HUES48 (cell line): ENCODE data around the gene BRAP.
"Not testable (repeated sequence)": the region's sequence is repeated elsewhere in the genome, so short reads cannot be mapped to it uniquely, and the experiment has no call there.

Source experiments
- H3K27ac ChIP-seq: one replicate; pipeline ENCODE4 v1.7.0; 2013; ENCODE audit warnings: low read depth, low read length, inconsistent platforms
- H3K27me3 ChIP-seq: 2 replicates; pipeline ENCODE4 v1.6.1; 2013; ENCODE audit warnings: mild to moderate bottlenecking, low read length; ENCODE audit not compliant: control insufficient read depth, insufficient read depth
- H3K36me3 ChIP-seq: 2 replicates; pipeline ENCODE4 v1.6.1; 2013; ENCODE audit warnings: low read length; ENCODE audit not compliant: control insufficient read depth, insufficient read depth
- H3K4me1 ChIP-seq: 2 replicates; pipeline ENCODE4 v1.6.1; 2013; ENCODE audit warnings: mild to moderate bottlenecking, low read length; ENCODE audit not compliant: control insufficient read depth, insufficient read depth
- H3K4me3 ChIP-seq: 2 replicates; pipeline ENCODE4 v1.5.1; 2013; ENCODE audit warnings: mild to moderate bottlenecking, low read depth, low read length
- H3K9ac ChIP-seq: 2 replicates; pipeline ENCODE4 v1.6.1; 2013; ENCODE audit warnings: mild to moderate bottlenecking, low read depth, low read length, moderate library complexity
- H3K9me3 ChIP-seq: 2 replicates; pipeline ENCODE4 v1.6.1; 2013; ENCODE audit warnings: low read length; ENCODE audit not compliant: control insufficient read depth, insufficient read depth

BRAP gene

DNA sequence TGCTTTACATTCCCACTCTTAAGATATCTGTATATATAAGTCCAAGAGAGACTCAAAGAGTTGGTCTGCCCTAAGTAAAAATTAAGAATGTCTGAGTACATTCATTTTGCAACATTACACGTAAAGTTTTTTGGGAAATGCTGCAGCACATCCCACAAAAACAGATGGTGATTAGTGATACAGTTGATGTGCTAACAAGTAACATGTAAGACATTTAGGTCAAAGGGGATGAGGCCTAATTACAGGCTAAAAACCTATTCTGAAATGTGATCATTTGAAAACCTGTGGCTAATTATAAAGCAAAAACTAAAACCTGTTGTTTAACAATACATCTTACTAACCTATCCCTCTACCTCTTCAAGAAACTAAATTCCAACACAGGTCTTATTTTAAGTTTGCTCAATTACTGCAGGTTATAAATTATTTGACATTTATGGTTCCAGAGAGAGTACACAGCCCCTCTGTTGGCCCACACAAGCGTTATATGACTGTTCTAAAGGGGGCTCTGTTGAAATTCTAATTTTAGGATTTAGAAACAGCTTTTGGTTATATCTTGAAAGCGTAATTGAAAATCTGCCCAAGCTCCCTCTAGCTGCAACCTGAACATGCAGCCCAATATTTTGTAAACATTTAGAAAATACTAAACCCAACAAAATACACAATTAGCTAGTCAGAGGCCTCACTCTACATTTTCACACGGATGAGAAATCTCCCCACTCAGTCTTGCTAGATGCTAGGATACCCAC lies 42.9 kb downstream of the BRAP start:
- Histone ChIP-seq H3K4me3 (no peak overlapping the region), H3K36me3 (peaks cover 53% of the 10 kb centered on the region), H3K9me3 (no peaks in the 10 kb centered on the region), H3K27me3 (no peaks in the 10 kb centered on the region), H3K9ac (no peak overlapping the region), H3K27ac (no peak overlapping the region), H3K4me1 (no peaks in the 10 kb centered on the region)

DNA sequence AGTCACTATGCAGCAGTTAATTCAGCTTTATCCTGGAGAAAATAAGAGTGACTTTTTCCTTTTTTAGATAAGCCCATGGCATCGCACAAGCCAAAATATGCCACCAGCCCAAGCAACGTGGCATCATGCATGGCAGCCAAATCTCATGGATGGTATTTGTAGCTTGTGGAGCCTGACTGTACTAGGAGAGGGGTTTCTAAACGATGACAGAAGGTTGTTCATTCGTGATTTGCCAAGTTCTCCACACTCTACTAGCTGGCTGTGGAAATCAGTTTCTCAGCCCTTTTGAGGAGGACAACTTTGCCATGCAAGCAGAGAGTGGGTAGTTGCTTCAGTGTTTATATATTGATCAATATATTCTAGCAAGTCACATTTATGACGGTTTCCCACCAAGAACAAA lies 45.2 kb downstream of the BRAP start:
- no peaks in the 10 kb centered on the region for H3K9me3 ChIP-seq
- peaks cover 30% of the 10 kb centered on the region for H3K36me3 ChIP-seq
- H3K9ac ChIP-seq: no peak overlapping the region
- no peak overlapping the region for H3K27ac ChIP-seq
- no peaks in the 10 kb centered on the region for H3K27me3 ChIP-seq
- peaks cover 13% of the 10 kb centered on the region for H3K4me1 ChIP-seq
- H3K4me3 ChIP-seq: no peak overlapping the region

DNA sequence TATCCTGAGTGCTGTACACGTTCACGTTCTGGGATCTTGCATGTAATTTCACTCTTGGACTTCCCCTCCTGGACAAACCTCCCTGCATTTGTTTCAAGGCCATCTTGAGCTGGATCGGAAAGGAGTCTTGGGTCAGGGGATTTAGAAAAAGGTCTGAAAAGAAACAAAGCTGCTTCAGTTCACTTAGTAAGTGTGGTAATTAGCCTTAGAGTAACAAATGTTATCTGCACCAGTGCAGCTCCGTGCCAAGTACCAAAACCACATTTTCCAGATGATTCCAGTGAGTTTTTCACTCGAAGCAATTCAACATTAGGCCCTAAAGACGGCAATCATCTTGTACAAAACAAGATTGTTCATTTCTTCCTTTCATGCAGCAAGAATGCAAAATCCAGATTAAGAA lies 47.2 kb downstream of the BRAP start:
- Histone ChIP-seq H3K4me1 (peaks cover 16% of the 10 kb centered on the region), H3K27me3 (no peaks in the 10 kb centered on the region), H3K36me3 (peaks cover 14% of the 10 kb centered on the region), H3K9me3 (no peaks in the 10 kb centered on the region), H3K27ac (no peak overlapping the region), H3K4me3 (no peak overlapping the region), H3K9ac (no peak overlapping the region)

DNA sequence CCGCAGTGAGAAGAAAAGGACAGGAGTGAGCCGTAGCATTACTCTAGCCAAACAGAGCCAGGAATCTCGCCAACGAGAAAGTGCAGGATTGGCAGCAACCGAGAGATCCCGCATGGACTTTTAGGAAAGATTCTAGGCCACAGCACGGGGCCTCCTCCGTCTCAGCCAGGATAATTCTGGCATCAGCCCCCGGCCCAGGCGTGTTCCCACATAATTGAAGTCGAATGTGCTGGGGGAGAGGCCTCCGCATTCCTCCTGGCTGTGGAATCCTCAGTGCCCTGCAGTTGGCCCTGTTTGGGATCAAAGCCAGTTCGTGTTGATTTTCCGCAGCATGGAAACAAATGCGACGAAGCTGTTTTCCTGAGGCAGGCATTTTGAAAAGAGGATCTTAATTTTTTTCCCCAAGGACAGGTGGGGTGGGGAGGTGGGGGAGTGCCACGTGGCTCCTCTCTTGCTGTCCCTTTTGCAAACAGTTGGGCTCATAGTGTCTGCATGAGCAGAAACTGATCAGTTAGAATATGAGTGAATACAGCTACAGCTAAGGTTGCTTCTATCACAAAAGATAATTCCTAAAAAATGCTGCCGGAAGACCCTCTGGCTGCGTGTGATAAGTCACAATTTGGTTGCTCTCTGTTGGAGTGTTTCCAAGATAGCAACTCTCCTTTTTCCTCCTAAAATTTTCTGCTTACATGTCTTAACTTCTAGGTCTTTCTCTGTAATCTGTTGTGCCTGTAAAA lies 49.4 kb downstream of the BRAP start:
- no peaks in the 10 kb centered on the region for H3K36me3 ChIP-seq
- H3K4me1 ChIP-seq: peaks cover 16% of the 10 kb centered on the region
- H3K4me3 ChIP-seq: no peak overlapping the region
- H3K9ac ChIP-seq: peak overlapping the region; percentile 36; the same call in 1 of the 2 replicates
- no peaks in the 10 kb centered on the region for H3K9me3 ChIP-seq
- peak overlapping the region; percentile 73 for H3K27ac ChIP-seq
- H3K27me3 ChIP-seq: no peaks in the 10 kb centered on the region

DNA sequence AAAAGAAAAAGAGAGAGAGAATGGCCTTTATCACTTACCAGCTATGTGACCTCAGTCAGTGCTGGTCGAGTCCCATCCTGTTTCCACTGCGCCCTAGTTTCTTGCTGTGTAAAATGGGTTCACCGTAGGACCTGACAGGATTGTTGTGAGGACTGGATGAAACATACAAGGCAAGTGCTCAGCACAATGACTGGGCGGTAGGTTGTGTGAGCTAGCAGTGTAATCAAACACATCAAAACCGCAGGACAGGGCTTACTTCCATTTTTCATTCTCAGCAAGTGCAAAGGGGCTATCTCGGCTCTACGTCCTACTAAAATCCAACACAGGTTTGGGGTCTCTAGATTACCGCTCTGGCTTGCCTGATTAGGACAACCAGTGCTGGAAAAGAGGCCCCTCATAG lies 50.2 kb downstream of the BRAP start:
- H3K27me3 ChIP-seq: no peaks in the 10 kb centered on the region
- H3K36me3 ChIP-seq: no peaks in the 10 kb centered on the region
- peak overlapping the region; percentile 73 for H3K27ac ChIP-seq
- no peaks in the 10 kb centered on the region for H3K9me3 ChIP-seq
- no peak overlapping the region for H3K4me3 ChIP-seq
- peaks cover 16% of the 10 kb centered on the region for H3K4me1 ChIP-seq
- H3K9ac ChIP-seq: no peak overlapping the region

DNA sequence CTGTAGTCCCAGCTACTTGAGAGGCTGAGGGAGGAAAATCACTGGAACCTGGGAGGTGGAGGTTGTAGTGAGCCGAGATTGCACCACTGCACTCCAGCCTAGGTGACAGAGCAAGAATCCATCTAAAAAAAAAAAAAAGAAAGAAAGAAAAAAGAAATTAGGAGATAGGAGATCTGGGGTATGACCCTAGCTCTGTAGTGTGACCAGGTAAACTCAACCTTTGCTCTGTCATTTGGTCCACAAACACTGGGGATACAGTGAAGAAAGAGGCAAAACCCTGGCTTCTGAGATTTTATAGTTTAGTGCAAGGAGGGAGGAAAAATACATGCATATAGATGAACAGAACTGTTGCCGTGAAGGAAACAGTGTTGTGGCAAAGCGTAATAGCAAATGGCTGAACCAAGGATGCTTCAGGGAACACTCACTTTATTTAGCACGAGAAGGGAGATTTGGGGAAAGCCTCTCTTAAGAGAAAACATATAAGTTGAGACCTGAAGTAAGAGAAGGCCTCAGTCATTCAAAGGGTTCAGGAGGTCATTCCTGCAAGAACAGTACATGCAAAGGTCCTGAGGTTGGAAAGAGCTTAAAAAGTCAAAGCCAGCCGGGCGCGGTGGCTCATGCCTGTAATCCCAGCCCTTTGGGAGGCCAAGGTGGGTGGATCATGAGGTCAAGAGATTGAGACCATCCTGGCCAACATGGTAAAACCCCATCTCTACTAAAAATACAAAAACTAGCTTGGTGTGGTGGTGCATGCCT lies 57.1 kb downstream of the BRAP start:
- Histone ChIP-seq H3K36me3 (no peaks in the 10 kb centered on the region), H3K4me1 (no peaks in the 10 kb centered on the region), H3K9me3 (no peaks in the 10 kb centered on the region), H3K27me3 (no peaks in the 10 kb centered on the region), H3K9ac (no peak overlapping the region), H3K4me3 (no peak overlapping the region), H3K27ac (no peak overlapping the region)

DNA sequence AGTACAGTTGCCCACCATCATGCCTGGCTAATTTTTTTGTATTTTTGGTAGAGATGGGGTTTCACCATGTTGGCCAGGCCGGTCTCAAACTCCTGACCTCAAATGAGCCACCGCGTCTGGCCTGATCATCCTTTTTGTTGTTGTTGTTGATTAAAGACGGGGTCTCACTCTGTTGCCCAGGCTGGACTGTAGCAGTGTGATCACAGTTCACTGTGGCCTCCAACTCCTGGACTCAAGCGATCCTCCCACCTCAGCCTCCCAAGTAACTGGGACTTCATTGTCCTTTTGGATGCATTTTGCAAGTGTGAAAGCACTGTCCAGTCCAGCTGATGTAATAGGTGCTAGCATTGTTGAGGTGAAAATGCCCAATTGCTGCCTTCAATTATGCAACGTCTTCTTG lies 59.5 kb downstream of the BRAP start:
- H3K4me3 ChIP-seq: no peak overlapping the region
- no peak overlapping the region for H3K9ac ChIP-seq
- H3K9me3 ChIP-seq: no peaks in the 10 kb centered on the region
- H3K36me3 ChIP-seq: no peaks in the 10 kb centered on the region
- H3K27me3 ChIP-seq: no peaks in the 10 kb centered on the region
- H3K27ac ChIP-seq: no peak overlapping the region
- no peaks in the 10 kb centered on the region for H3K4me1 ChIP-seq

DNA sequence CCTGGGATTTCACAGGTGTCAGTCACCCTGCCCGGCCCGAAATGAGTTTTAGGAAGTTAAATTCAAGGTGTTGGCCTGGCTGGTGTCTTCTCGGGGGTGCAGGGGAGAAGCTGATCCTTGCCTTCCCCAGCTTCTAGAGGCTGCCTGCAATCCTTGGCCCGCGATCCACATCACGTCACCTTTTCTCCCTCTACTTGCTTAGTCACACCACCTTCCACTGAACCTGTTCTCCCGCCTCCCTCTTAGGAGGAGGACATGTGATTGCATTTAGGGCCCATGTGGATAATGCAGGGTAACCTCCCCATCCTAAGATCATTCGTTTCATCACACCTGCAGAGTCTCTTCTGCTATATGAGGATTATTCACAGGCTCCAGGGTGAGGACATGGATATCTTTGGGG lies 61.2 kb downstream of the BRAP start:
- H3K36me3 ChIP-seq: no peaks in the 10 kb centered on the region
- H3K4me3 ChIP-seq: no peak overlapping the region
- no peaks in the 10 kb centered on the region for H3K4me1 ChIP-seq
- H3K9ac ChIP-seq: no peak overlapping the region
- H3K9me3 ChIP-seq: no peaks in the 10 kb centered on the region
- no peaks in the 10 kb centered on the region for H3K27me3 ChIP-seq
- H3K27ac ChIP-seq: no peak overlapping the region

DNA sequence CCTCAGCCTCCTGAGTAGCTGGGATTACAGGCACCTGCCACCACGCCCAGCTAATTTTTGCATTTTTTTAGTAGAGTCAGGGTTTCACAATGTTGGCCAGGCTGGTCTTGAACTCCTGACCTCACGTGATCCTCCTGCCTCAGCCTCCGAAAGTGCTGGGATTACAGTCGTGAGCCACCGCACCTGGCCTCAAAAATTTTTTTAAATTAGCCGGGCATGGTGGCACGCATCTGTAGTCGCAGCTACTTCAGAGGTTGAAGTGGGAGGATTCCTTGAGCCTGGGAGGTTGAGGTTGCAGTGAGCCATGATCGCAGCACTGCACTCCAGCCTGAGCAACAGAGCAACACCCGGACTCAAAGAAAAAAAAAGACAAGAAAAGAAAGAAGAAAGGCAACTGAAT lies 67.9 kb downstream of the BRAP start:
- not testable (repeated sequence) for H3K9me3 ChIP-seq, H3K27me3 ChIP-seq, H3K27ac ChIP-seq, H3K4me3 ChIP-seq, H3K4me1 ChIP-seq, H3K36me3 ChIP-seq, H3K9ac ChIP-seq

DNA sequence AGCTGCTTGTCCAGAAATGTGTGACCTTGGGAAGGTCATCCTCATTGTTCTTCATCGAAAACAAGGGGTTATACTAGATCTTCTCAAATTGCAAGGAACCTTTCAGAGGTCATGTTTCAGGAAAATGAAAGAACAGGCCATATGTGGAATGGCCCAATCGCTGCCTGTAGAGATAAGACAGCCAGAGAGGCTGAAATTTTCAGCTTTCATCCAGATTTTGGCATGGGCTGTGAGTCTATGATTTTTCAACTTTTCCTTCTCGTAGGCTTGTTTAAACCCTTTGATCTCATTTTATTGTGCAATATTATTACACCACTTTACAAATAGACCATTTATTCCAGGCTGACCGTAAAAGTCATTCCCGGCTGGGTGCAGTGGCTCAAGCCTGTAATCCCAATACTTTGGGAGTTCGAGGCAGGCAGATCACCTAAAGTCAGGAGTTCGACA lies 69.6 kb downstream of the BRAP start:
- no peaks in the 10 kb centered on the region for H3K4me1 ChIP-seq
- H3K4me3 ChIP-seq: no peak overlapping the region
- H3K27me3 ChIP-seq: no peaks in the 10 kb centered on the region
- H3K9me3 ChIP-seq: no peaks in the 10 kb centered on the region
- H3K9ac ChIP-seq: no peak overlapping the region
- H3K27ac ChIP-seq: no peak overlapping the region
- H3K36me3 ChIP-seq: no peaks in the 10 kb centered on the region

DNA sequence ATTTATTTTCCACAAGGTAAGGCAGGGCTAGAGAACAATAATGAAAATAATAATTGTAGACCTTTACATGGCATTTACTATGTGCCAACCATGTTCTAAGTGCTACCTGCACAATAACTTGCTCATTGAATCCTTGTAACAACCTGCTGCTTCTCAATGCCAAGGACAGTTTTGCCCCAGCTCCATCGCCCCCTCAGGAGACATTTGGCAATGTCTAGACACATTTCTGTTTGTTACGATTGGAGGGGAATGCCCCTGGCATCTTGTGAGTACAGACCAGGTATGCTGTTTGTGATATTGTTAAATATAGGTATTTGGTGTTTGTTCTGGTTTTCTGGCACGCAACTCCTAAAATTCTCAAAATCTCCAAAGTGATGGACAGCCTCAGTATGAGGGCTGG lies 78.5 kb downstream of the BRAP start:
- Histone ChIP-seq H3K4me1 (no peaks in the 10 kb centered on the region), H3K27ac (no peak overlapping the region), H3K36me3 (no peaks in the 10 kb centered on the region), H3K27me3 (no peaks in the 10 kb centered on the region), H3K4me3 (no peak overlapping the region), H3K9ac (no peak overlapping the region), H3K9me3 (no peaks in the 10 kb centered on the region)
